Lung (tissue), 12 donors: ENCODE measurements around the gene GRM5. TPM values are rescaled to one million over a fixed set of nuclear protein-coding genes. Genes with fewer than 3 reads are reported as not detected.

Experiments
- ATAC-seq: fragments of 200-7000 bp; cut with Tn5 transposase; one replicate; pipeline ENCODE4 v1.9.1; 2020; ENCODE audit warnings: moderate number of reproducible peaks; ENCODE audit not compliant: insufficient read depth, low FRiP score
- DNase-seq, 3 donors: peaks; one replicate each; pipeline ENCODE4 v3.0.0-alpha.2; 2013 to 2017
- H3K27ac ChIP-seq, 2 donors: one replicate each; pipeline ENCODE4 v1.5.1; 2013; ENCODE audit warnings: mild to moderate bottlenecking in 2 of 2, moderate library complexity in 2 of 2, control low read depth in 1 of 2, inconsistent platforms in 1 of 2, low read depth in 1 of 2, low read length in 1 of 2
- H3K27me3 ChIP-seq, 3 donors: one replicate each; pipeline ENCODE4 v1.5.1; 2013; ENCODE audit warnings: low read length in 2 of 3; ENCODE audit not compliant: control insufficient read depth in 3 of 3, insufficient read depth in 3 of 3
- H3K36me3 ChIP-seq, 4 donors: one replicate each; pipeline ENCODE4 v1.5.1; 2013; ENCODE audit warnings: low read length in 4 of 4, mild to moderate bottlenecking in 1 of 4, moderate library complexity in 1 of 4; ENCODE audit not compliant: control insufficient read depth in 4 of 4, insufficient read depth in 4 of 4
- H3K4me1 ChIP-seq, 5 donors: one replicate each; pipeline ENCODE4 v1.5.1; 2013; ENCODE audit warnings: low read length in 5 of 5, mild to moderate bottlenecking in 2 of 5, moderate library complexity in 1 of 5; ENCODE audit not compliant: control insufficient read depth in 5 of 5, insufficient read depth in 5 of 5
- H3K4me3 ChIP-seq: one replicate; pipeline ENCODE4 v1.5.1; 2013; ENCODE audit warnings: mild to moderate bottlenecking, control low read depth, moderate library complexity
- H3K9ac ChIP-seq, 2 donors: one replicate each; pipeline ENCODE4 v1.5.1; 2013; ENCODE audit warnings: low read length in 2 of 2, control low read depth in 1 of 2; ENCODE audit not compliant: insufficient read depth in 1 of 2
- H3K9me3 ChIP-seq, 4 donors: one replicate each; pipeline ENCODE4 v1.5.1; 2013; ENCODE audit warnings: low read length in 3 of 4, mild to moderate bottlenecking in 1 of 4, moderate library complexity in 1 of 4; ENCODE audit not compliant: control insufficient read depth in 4 of 4, insufficient read depth in 3 of 4
- WGBS, 2 donors: extraction: QIAGEN DNeasy Blood & Tissue Kit; methylation state at CpG; one replicate each; pipeline ENCODE4 v1.1.7; 2013; 5-methylcytosine and 5-hydroxymethylcytosine counted together
- polyA plus RNA-seq, 2 donors: library from polyadenylated mRNA; stranded (reverse); fragments of 200-250 nt; gene quantifications; one replicate each; pipeline ENCODE4 v1.2.1, GENCODE V29; 2013
- total RNA-seq, 2 donors: library from RNA; depleted of rRNA in 1 of 2; stranded (reverse); fragments of >200 nt in 1 of 2; gene quantifications; one replicate each; pipeline ENCODE4 v1.2.1, GENCODE V29; 2014 to 2021
- TF ChIP-seq, protein P1 (sequence below): IDR thresholded peaks from 2 replicates; pipeline ENCODE4 v1.5.1; 2012; ENCODE audit warnings: mild to moderate bottlenecking; ENCODE audit errors: control extremely low read depth, extremely low read depth
- donor health status: control.
- donor health status: control.
- donor health status: Bipolar disorder and iron deficiency.
- donor health status: healthy.
- donor health status: DM: yes; HTN: yes; CAD: no.

Gene GRM5
- total and polyA plus RNA-seq, 4 donors = 0.02 to 1.2 (median 0.35) TPM

GRCh38 chr11:88508759-88509581, 556.8 kb downstream of the GRM5 start:
- H3K27ac ChIP-seq = no peak overlapping the region
- H3K4me3 ChIP-seq = no peak overlapping the region
- WGBS, 2 donors = 5 to 7% methylated on average over 52 to 84 of the region's 84 CpGs
- H3K36me3 ChIP-seq = no peaks in the 10 kb centered on the region
- DNase-seq = peak; percentile 51 to 71 (median 65)
- H3K9ac ChIP-seq = peak overlapping the region in 1 of 2 donors; percentile 19
- peaks cover 0 to 23% (median 0%) of the 10 kb centered on the region in 5 donors for H3K4me1 ChIP-seq
- ATAC-seq = peak; percentile 73
- no peaks in the 10 kb centered on the region for H3K9me3 ChIP-seq
- H3K27me3 ChIP-seq = peaks cover 0 to 3% (median 0%) of the 10 kb centered on the region in 3 donors
- TF ChIP-seq, protein P1, sequence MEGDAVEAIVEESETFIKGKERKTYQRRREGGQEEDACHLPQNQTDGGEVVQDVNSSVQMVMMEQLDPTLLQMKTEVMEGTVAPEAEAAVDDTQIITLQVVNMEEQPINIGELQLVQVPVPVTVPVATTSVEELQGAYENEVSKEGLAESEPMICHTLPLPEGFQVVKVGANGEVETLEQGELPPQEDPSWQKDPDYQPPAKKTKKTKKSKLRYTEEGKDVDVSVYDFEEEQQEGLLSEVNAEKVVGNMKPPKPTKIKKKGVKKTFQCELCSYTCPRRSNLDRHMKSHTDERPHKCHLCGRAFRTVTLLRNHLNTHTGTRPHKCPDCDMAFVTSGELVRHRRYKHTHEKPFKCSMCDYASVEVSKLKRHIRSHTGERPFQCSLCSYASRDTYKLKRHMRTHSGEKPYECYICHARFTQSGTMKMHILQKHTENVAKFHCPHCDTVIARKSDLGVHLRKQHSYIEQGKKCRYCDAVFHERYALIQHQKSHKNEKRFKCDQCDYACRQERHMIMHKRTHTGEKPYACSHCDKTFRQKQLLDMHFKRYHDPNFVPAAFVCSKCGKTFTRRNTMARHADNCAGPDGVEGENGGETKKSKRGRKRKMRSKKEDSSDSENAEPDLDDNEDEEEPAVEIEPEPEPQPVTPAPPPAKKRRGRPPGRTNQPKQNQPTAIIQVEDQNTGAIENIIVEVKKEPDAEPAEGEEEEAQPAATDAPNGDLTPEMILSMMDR = no peak

DNA sequence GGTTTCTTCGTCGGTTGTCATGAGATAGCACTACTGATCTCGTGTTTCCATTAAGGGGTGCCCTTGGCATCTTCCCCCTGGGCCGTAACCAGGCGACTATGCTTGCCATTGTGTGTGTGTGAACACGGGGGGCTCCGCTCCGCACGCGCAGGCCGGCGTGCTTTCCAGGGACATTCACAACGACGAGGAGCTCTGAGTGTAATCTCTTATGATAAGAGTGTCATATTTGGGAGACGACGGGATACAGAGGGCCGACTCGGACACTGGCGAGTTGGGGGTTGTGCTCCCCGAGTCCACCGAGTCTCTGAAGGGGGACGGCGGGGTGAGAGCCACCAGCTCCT, 557.4 kb downstream of the GRM5 start:
- H3K27me3 ChIP-seq = peaks cover 0 to 3% (median 0%) of the 10 kb centered on the region in 3 donors
- no peak for ATAC-seq
- no peak overlapping the region for H3K9ac ChIP-seq
- peak; percentile 37 to 52 (median 47) for DNase-seq
- 15 to 19% methylated on average over 23 of the region's 23 CpGs for WGBS, 2 donors
- no peak overlapping the region for H3K4me3 ChIP-seq
- TF ChIP-seq, protein P1 = no peak
- no peaks in the 10 kb centered on the region for H3K36me3 ChIP-seq
- no peak overlapping the region for H3K27ac ChIP-seq
- no peaks in the 10 kb centered on the region for H3K9me3 ChIP-seq
- H3K4me1 ChIP-seq = peaks cover 0 to 23% (median 0%) of the 10 kb centered on the region in 5 donors

DNA sequence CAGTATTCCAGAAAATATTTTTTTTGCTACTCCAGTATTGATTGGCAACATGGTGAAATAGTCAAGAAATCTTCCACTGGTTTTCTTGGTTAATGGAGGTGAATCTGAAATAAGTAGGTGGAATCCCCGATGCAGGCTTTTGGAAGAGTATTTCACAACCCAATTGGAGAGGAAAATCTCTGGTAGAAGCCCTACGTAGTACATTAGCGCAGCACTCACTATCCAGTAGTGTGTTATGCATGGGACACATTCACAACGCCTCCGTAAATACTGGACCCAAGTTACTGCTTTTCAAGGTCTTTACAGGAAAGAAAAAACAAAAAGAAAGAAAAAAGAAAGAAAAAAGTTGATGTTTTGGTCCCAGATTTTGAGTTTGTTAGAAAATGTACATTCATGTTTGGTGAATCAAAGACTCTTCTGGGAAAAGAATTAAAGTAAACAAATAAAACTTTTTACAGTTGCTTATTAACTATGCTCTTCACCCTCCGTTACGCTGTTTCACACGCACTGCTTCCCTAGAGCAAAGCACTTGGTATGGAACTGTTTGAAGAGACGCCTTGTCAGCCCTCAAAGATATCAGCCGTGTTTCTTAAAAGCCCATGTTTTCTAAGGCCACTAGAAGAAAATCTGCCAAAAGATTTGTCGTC, 557.9 kb downstream of the GRM5 start:
- H3K9ac ChIP-seq = no peak overlapping the region
- no peak overlapping the region for H3K4me3 ChIP-seq
- H3K4me1 ChIP-seq = peaks cover 0 to 26% (median 0%) of the 10 kb centered on the region in 5 donors
- no peaks in the 10 kb centered on the region for H3K9me3 ChIP-seq
- H3K27me3 ChIP-seq = peaks cover 0 to 3% (median 0%) of the 10 kb centered on the region in 3 donors
- 58 to 62% methylated on average over 11 of the region's 11 CpGs for WGBS, 2 donors
- ATAC-seq = no peak
- no peak for DNase-seq
- no peaks in the 10 kb centered on the region for H3K36me3 ChIP-seq
- TF ChIP-seq, protein P1 = no peak
- H3K27ac ChIP-seq = no peak overlapping the region
